HG03135 (cell line): ENCODE measurements around the gene PC.
A peak's percentile ranks its signal among the peaks of the same experiment; 100 is the strongest.

Experiments used
- ATAC-seq: cut with Tn5 transposase; IDR thresholded peaks from one replicate; pipeline ENCODE4 v1.9.1; 2021; ENCODE audit warnings: mild to moderate bottlenecking, moderate library complexity; ENCODE audit not compliant: unreplicated experiment

The PC gene

GRCh38 chr11:66857234-66857926 is 100.8 kb downstream of the PC start:
- no peak for ATAC-seq

GRCh38 chr11:66856496-66857233 is 101.5 kb downstream of the PC start, which contains the start of gene LRFN4:
Gene LRFN4, plus strand, starts transcription at chr11:66857064. Its CDS starts 681 bp downstream, at chr11:66857745.
- ATAC-seq, result peak; percentile 18

- peak; percentile 62 for ATAC-seq
These were observed 102.3 kb downstream of the PC start for GRCh38 chr11:66855574-66856495.

- no peak for ATAC-seq
These were observed 103.4 kb downstream of the PC start for GRCh38 chr11:66854729-66855211.

- no peak for ATAC-seq
These were observed 103.9 kb downstream of the PC start for GRCh38 chr11:66854231-66854661.

- no peak for ATAC-seq
These were observed 104.6 kb downstream of the PC start for GRCh38 chr11:66853242-66854229.

- no peak for ATAC-seq
These were observed 105.5 kb downstream of the PC start for GRCh38 chr11:66852466-66853241.

- ATAC-seq, result no peak
These were observed 106.3 kb downstream of the PC start for GRCh38 chr11:66851698-66852465.

GRCh38 chr11:66851239-66851596 is 107.0 kb downstream of the PC start:
- no peak for ATAC-seq

GRCh38 chr11:66850588-66851238 is 107.5 kb downstream of the PC start:
- no peak for ATAC-seq

- no peak for ATAC-seq
These were observed 108.0 kb downstream of the PC start for GRCh38 chr11:66850235-66850587.

- no peak for ATAC-seq
These were observed 108.5 kb downstream of the PC start for GRCh38 chr11:66849501-66850234.

- no peak for ATAC-seq
These were observed 109.3 kb downstream of the PC start for GRCh38 chr11:66848671-66849500.

- no peak for ATAC-seq
These were observed 110.5 kb downstream of the PC start for GRCh38 chr11:66847461-66848232.

GRCh38 chr11:66846671-66847091 is 111.5 kb downstream of the PC start:
- ATAC-seq, result no peak

- no peak for ATAC-seq
These were observed 112.3 kb downstream of the PC start for GRCh38 chr11:66845876-66846212.
